HUES48 (cell line): ENCODE data around the gene ELMOD3.
"Not testable (repeated sequence)": the region's sequence is repeated elsewhere in the genome, so short reads cannot be mapped to it uniquely, and the experiment has no call there.

Source experiments
- H3K27ac ChIP-seq: one replicate; pipeline ENCODE4 v1.7.0; 2013; ENCODE audit warnings: low read depth, low read length, inconsistent platforms
- H3K27me3 ChIP-seq: 2 replicates; pipeline ENCODE4 v1.6.1; 2013; ENCODE audit warnings: mild to moderate bottlenecking, low read length; ENCODE audit not compliant: control insufficient read depth, insufficient read depth
- H3K36me3 ChIP-seq: 2 replicates; pipeline ENCODE4 v1.6.1; 2013; ENCODE audit warnings: low read length; ENCODE audit not compliant: control insufficient read depth, insufficient read depth
- H3K4me1 ChIP-seq: 2 replicates; pipeline ENCODE4 v1.6.1; 2013; ENCODE audit warnings: mild to moderate bottlenecking, low read length; ENCODE audit not compliant: control insufficient read depth, insufficient read depth
- H3K4me3 ChIP-seq: 2 replicates; pipeline ENCODE4 v1.5.1; 2013; ENCODE audit warnings: mild to moderate bottlenecking, low read depth, low read length
- H3K9ac ChIP-seq: 2 replicates; pipeline ENCODE4 v1.6.1; 2013; ENCODE audit warnings: mild to moderate bottlenecking, low read depth, low read length, moderate library complexity
- H3K9me3 ChIP-seq: 2 replicates; pipeline ENCODE4 v1.6.1; 2013; ENCODE audit warnings: low read length; ENCODE audit not compliant: control insufficient read depth, insufficient read depth

ELMOD3 gene

DNA sequence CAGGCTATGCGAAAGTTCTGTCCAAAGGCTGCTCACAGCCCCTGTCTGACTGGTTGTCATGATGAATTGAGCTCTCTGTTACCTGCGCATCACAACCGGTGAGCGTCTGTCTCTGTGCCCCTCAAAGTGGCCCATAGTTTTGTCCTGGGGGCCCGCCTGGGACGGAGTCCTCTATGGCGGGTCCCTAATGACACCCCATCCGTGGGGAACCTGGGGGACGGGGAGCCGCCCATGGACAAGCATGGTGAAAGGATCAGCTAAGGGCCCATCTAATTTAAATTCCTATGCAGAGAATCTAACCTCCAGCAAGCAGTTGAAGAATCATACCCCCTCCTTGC is 473 bp downstream of the ELMOD3 start:
- Histone ChIP-seq H3K27me3 (no peaks in the 10 kb centered on the region), H3K4me1 (no peaks in the 10 kb centered on the region), H3K9me3 (no peaks in the 10 kb centered on the region), H3K9ac (peak overlapping the region; percentile 71), H3K4me3 (peak overlapping the region; percentile 96), H3K36me3 (peaks cover 30% of the 10 kb centered on the region), H3K27ac (peak overlapping the region; percentile 33)

DNA sequence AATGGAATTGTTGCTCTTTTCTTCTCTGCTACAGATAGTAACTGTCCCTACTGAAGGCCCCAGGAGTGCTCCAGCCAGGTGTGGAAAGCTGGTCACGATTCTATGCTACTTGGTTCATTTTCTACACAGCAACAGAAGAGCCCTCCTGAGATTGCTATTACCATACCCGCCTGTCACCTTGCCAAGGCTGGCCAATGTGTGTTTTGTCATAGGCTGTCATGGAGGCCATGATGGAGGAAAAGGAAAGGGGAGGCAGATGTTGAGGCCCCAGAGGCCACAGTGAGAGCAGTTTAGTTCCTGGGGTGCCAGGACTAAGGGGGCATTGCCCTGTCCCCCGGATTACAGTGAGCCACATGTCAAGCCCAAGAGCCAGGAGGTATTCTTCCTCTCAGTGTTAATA is 952 bp downstream of the ELMOD3 start:
- no peak overlapping the region for H3K9ac ChIP-seq
- no peaks in the 10 kb centered on the region for H3K27me3 ChIP-seq
- no peaks in the 10 kb centered on the region for H3K4me1 ChIP-seq
- H3K36me3 ChIP-seq = peaks cover 26% of the 10 kb centered on the region
- H3K4me3 ChIP-seq = peak overlapping the region; percentile 96
- H3K9me3 ChIP-seq = no peaks in the 10 kb centered on the region
- no peak overlapping the region for H3K27ac ChIP-seq

DNA sequence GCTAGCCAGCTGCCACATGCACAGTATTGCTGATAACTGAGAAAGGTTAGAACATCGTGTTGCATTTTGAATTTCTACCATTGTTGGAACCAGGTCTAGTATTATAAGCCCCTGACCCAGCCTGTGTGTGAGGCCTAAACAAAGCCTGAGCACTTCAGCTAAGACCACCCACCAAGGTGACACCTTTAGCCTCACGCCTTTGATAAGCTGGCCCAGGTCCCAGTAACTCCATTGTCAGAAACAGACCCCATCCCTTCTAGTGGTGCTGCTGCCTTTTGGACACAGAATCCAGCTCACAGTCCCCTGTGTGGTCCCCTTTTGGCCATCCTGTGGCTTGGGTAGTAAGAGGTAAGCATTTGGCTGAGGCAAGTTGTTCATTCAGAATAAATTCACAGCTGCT is 1.6 kb downstream of the ELMOD3 start:
- Histone ChIP-seq H3K9me3 (no peaks in the 10 kb centered on the region), H3K27me3 (no peaks in the 10 kb centered on the region), H3K4me1 (no peaks in the 10 kb centered on the region), H3K36me3 (peaks cover 21% of the 10 kb centered on the region), H3K9ac (no peak overlapping the region), H3K4me3 (no peak overlapping the region), H3K27ac (no peak overlapping the region)

DNA sequence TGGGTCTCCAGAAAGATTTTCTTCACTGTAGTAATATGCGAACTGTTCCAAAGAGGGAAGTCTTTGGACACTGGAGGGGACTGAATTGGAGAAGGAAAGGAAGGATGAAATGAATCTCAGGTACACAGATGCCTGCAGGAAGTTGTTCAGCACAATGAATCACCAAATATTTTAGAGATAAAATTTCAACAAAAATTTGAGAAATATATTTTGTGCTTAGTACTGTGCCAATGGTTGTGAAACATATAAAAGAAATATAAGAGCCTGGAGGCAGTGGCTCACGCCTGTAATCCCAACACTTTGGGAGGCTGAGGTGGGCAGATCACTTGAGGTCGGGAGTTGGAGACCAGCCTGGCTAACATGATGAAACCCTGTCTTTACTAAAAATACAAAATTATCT is 3.2 kb downstream of the ELMOD3 start:
- H3K4me3 ChIP-seq = no peak overlapping the region
- H3K4me1 ChIP-seq = no peaks in the 10 kb centered on the region
- H3K27ac ChIP-seq = no peak overlapping the region
- H3K9ac ChIP-seq = no peak overlapping the region
- H3K9me3 ChIP-seq = no peaks in the 10 kb centered on the region
- H3K36me3 ChIP-seq = peaks cover 20% of the 10 kb centered on the region
- H3K27me3 ChIP-seq = no peaks in the 10 kb centered on the region

DNA sequence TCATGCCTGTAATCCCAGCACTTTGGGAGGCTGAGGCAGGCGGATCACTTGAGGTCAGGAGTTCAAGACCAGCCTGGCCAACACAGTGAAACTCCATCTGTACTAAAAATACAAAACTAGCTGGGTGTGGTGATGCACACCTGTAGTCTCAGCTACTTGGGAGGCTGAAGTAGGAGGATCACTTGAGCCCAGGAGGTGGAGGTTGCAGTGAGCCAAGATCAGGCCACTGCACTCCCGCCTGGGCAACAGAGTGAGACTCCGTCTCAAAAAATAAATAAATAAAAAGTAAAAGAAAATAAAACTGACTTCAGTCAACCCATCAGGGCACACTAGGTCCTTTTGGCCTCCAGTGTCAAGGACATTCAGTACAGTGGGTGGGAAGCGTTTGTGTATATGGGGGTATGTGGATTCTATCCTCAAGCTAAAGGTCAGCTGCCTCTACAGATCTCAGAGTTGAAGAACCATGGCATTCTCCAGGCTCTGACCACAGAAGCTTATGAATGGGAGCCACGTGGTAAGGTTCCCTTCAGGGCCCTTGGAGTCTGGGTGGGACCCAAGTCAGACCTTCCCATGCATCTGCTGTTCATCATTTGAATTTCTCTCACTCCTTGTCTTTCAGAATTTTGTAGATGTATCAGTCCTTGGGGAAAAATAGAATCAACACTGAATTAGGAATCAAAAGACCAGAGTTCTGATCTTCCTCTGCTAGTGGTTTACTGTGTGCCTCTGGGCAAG is 8.3 kb downstream of the ELMOD3 start:
- peaks cover 12% of the 10 kb centered on the region; the same call in 1 of the 2 replicates for H3K36me3 ChIP-seq
- not testable (repeated sequence) for H3K4me3 ChIP-seq

DNA sequence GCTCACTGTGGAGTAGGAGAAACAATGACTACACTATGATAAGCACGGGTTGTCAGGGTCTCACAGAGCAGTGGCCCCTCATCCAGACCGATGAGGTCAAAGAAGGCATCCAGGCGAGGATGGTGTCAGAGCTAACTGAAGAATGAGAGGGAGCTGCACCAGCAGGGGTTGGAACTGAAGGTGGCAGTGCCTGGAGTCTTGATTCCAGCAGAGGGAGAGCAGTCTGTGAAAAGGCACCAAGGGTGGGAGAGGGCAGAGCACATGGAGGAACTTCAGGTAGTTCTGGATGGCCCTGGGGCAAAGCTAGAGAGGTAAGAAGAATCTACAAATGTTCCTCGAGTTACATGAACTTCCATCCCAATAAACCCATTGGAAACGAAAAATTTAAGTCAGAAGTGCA is 12.6 kb downstream of the ELMOD3 start:
- H3K27ac ChIP-seq = no peak overlapping the region
- no peaks in the 10 kb centered on the region for H3K4me1 ChIP-seq
- no peak overlapping the region for H3K4me3 ChIP-seq
- no peaks in the 10 kb centered on the region for H3K9me3 ChIP-seq
- peaks cover 5% of the 10 kb centered on the region; the same call in 1 of the 2 replicates for H3K36me3 ChIP-seq
- no peak overlapping the region for H3K9ac ChIP-seq
- no peaks in the 10 kb centered on the region for H3K27me3 ChIP-seq

More for the DNA sequence above, 8.3 kb downstream of the ELMOD3 start:
- H3K9ac ChIP-seq, H3K9me3 ChIP-seq, H3K27ac ChIP-seq, H3K27me3 ChIP-seq, H3K4me1 ChIP-seq: not testable (repeated sequence)

DNA sequence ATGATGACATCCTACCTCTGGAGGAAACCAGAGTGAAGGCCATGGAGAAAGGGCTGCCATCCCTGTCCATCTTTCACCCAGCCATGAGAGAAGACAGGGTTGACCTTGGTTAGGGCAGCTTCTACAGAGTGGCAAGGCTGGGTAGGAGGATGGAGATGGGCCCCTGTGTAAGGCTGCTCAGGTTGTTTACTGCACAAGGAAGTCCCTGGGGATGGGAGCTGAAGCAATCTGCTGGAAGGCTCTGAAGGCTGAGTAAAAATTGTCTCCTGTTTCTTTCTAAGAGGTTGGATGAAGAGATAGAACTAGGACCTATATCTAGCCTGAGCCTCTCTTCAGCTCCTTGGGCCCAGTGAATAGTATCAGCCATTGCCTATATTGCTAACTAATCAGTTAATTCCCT is 14.4 kb downstream of the ELMOD3 start:
- no peaks in the 10 kb centered on the region for H3K4me1 ChIP-seq
- H3K27me3 ChIP-seq = no peaks in the 10 kb centered on the region
- no peak overlapping the region for H3K4me3 ChIP-seq

DNA sequence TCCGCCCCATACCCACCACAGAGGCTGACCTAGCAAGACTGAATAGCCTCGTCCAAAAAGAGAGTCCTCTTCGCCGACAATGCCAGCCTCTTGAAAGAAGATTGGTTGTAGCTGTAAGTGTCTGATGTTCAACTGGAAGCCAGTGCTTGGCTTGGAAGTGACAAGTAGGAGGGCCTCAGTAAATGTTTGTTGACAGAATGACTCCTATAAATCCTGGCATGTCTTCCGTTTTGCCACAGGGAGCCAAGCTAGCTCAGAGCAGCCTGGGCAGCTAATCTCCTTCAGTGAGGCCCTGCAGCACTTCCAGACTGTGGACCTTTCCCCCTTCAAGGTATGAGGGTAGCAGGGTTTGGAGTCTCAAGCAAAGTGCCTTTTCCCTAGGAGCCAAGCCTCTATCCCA is 14.9 kb downstream of the ELMOD3 start:
- H3K4me1 ChIP-seq = no peaks in the 10 kb centered on the region
- H3K9me3 ChIP-seq = no peaks in the 10 kb centered on the region
- no peak overlapping the region for H3K4me3 ChIP-seq
- no peaks in the 10 kb centered on the region for H3K27me3 ChIP-seq
- H3K36me3 ChIP-seq = no peaks in the 10 kb centered on the region
- no peak overlapping the region for H3K27ac ChIP-seq
- no peak overlapping the region for H3K9ac ChIP-seq

More for the DNA sequence above, 14.4 kb downstream of the ELMOD3 start:
- no peak overlapping the region for H3K9ac ChIP-seq
- no peak overlapping the region for H3K27ac ChIP-seq
- no peaks in the 10 kb centered on the region for H3K9me3 ChIP-seq
- H3K36me3 ChIP-seq = no peaks in the 10 kb centered on the region

DNA sequence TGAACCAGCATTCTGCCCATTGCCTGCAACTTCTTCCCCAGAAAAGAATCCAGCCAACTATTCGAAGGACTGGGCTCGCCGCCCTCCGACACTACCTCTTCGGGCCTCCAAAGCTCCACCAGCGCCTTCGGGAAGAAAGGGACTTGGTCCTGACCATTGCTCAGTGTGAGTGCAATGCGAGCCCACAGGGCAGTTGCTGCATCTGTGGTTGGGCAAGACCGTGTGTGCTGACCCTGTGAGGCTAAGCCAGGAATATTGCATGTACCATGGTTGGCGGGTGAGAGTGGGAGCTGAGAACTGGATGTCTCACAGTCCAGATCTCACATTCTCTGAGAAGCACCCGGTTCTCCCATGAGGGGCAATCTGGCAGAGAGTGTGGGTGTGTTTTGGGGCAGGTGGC is 16.5 kb downstream of the ELMOD3 start:
- Histone ChIP-seq H3K27ac (no peak overlapping the region), H3K4me1 (no peaks in the 10 kb centered on the region), H3K9ac (no peak overlapping the region), H3K36me3 (no peaks in the 10 kb centered on the region), H3K4me3 (no peak overlapping the region), H3K9me3 (no peaks in the 10 kb centered on the region), H3K27me3 (no peaks in the 10 kb centered on the region)

DNA sequence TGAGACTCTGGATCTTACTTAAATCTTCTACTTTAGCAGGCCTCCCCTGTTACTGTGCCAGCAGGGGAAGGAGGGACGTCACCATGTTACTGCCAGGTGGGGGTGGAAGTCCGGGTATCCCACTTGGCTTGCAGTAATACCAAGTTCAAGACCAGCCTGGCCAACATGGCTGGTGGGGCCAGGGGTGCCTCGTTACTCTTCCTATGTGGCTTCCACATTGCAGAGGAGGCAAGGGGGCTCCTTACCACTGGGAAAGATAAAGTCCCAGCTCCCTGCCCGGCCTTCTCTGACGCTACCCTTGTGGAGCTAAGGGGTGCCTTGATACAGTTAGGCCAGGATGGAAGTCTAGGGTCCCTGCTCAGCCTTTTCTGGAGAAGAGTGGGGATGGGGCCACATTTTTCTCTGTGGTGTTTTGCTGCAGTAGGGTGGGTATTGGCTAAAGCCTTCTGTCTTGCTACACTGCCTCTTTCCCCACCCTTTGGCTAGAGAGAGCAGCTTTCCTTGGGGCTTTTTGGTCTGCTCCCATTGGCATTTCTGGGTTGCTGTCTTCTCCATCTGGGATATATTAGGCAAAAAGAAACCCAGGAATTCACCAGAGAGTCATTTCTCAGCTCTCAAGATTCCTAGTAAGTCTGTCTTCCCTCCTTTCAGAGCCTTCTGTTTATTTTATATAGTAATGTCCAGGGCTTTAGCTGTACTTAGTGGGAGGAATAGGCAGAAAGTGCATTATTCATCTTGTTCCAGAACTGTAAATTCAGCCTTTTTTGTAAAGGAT is 21.9 kb downstream of the ELMOD3 start:
- Histone ChIP-seq H3K4me1 (no peaks in the 10 kb centered on the region), H3K27ac (no peak overlapping the region), H3K9me3 (peaks cover 7% of the 10 kb centered on the region), H3K36me3 (peaks cover 5% of the 10 kb centered on the region; the same call in 1 of the 2 replicates), H3K9ac (no peak overlapping the region), H3K4me3 (no peak overlapping the region), H3K27me3 (no peaks in the 10 kb centered on the region)

DNA sequence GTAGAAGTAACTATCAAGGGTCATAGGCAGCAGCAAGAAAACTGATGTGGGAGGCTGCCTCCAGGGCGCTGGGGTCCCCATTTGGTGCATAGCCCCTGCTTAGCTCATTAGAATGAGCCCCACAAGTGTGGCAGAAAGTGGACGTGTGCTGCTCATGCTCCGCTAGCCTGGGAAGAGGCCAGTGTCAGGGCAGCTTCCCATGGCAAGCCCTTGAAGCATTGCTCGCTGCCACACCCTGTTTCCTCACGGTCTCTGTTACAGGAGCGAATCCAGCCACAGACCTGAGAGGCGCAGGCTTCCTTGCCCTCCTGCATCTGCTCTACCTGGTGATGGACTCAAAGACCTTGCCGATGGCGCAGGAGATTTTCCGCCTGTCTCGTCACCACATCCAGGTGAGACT is 22.5 kb downstream of the ELMOD3 start:
- peaks cover 7% of the 10 kb centered on the region for H3K9me3 ChIP-seq
- no peaks in the 10 kb centered on the region for H3K27me3 ChIP-seq
- peaks cover 5% of the 10 kb centered on the region; the same call in 1 of the 2 replicates for H3K36me3 ChIP-seq
- H3K27ac ChIP-seq = no peak overlapping the region
- no peaks in the 10 kb centered on the region for H3K4me1 ChIP-seq
- no peak overlapping the region for H3K4me3 ChIP-seq
- no peak overlapping the region for H3K9ac ChIP-seq
